IPS-15b (cell line): Measurements from ENCODE around the gene GNL2.

ENCODE experiments used
- H3K27me3 ChIP-seq: one replicate; pipeline ENCODE4 v1.6.1; 2013; ENCODE audit warnings: low read length; ENCODE audit not compliant: control insufficient read depth, insufficient read depth
- H3K36me3 ChIP-seq: one replicate; pipeline ENCODE4 v1.6.1; 2013; ENCODE audit warnings: low read length; ENCODE audit not compliant: control insufficient read depth, insufficient read depth
- H3K4me1 ChIP-seq: one replicate; pipeline ENCODE4 v1.6.1; 2013; ENCODE audit warnings: mild to moderate bottlenecking, low read length; ENCODE audit not compliant: control insufficient read depth, insufficient read depth
- H3K4me3 ChIP-seq: one replicate; pipeline ENCODE4 v1.5.1; 2013; ENCODE audit warnings: low read depth, low read length
- H3K9ac ChIP-seq: one replicate; pipeline ENCODE4 v1.6.1; 2013; ENCODE audit warnings: low read depth, mild to moderate bottlenecking, low read length
- H3K9me3 ChIP-seq: one replicate; pipeline ENCODE4 v1.6.1; 2013; ENCODE audit warnings: mild to moderate bottlenecking, low read length; ENCODE audit not compliant: control insufficient read depth, insufficient read depth

GNL2 gene

DNA sequence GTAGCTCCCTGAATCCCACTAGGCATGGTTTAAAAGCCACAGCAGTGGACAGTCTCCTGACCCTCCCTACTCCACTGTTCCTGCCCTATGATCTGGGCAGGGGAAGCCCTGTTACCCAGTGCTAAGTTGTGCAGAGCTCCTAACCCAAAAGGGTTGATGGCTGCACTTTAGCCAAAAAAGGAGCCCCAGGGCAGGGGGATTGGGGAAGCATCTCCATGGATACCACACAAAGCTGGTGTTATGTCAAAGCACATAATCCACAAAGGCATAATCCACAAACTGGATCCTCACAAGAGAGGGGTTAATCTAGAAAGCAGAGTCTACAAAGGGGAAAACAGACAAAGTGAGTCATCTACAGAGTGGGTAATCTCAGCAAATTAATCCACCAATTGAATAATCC lies 33.3 kb upstream of the GNL2 start:
- peaks cover 90% of the 10 kb centered on the region for H3K27me3 ChIP-seq

DNA sequence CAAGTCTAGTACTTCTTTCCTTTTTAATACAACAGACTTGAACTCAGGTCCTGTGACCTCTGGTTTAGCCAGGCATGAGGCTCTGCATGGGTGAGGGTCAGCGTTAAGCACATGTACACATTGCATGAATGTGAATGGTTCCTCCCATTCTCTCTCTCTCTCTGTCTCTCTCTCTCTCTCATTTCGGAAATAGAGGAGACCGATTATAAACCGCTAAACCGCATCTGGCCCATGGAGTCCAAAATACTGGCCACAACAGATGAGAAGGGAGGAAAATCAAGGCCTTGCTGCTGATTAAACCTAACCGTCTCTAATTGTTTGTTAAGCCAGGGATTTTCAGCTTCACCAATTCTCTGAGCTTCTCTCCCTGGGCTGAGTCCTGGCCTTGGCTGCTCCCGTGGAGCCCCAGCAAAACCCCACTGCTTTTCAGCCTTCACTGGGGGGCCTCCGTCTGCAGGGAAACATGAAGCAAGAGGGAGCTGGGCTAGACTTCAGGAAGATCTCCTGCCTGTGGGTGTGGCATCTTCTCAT lies 32.4 kb upstream of the GNL2 start:
- Histone ChIP-seq H3K27me3 (peaks cover 81% of the 10 kb centered on the region), H3K9ac (no peak overlapping the region), H3K4me3 (no peak overlapping the region), H3K9me3 (no peaks in the 10 kb centered on the region), H3K4me1 (no peaks in the 10 kb centered on the region), H3K36me3 (no peaks in the 10 kb centered on the region)

More for the DNA sequence above, 33.3 kb upstream of the GNL2 start:
- no peaks in the 10 kb centered on the region for H3K4me1 ChIP-seq
- no peaks in the 10 kb centered on the region for H3K9me3 ChIP-seq
- H3K36me3 ChIP-seq = no peaks in the 10 kb centered on the region
- H3K4me3 ChIP-seq = no peak overlapping the region
- no peak overlapping the region for H3K9ac ChIP-seq

DNA sequence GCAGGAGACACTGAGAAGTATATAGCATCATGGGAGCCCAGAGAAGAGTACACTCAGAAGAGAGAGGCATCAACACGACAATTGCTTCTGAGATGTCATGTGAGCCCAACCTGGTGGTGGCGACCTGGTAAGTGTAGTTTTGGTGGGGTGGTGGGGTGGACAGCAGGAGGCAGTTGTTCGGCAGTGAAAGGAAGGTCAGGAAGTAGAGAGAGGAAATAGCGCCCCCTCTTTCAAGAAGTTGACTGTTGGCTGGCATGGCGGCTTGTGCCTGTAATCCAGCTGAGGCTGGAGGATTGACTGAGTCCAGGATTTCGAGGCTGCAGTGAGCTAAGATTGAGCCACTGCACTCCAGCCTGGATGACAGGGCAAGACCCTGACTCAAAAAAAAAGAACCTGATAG lies 26.4 kb upstream of the GNL2 start:
- Histone ChIP-seq H3K36me3 (no peaks in the 10 kb centered on the region), H3K4me1 (no peaks in the 10 kb centered on the region), H3K9me3 (no peaks in the 10 kb centered on the region), H3K9ac (no peak overlapping the region), H3K27me3 (peaks cover 42% of the 10 kb centered on the region), H3K4me3 (no peak overlapping the region)

DNA sequence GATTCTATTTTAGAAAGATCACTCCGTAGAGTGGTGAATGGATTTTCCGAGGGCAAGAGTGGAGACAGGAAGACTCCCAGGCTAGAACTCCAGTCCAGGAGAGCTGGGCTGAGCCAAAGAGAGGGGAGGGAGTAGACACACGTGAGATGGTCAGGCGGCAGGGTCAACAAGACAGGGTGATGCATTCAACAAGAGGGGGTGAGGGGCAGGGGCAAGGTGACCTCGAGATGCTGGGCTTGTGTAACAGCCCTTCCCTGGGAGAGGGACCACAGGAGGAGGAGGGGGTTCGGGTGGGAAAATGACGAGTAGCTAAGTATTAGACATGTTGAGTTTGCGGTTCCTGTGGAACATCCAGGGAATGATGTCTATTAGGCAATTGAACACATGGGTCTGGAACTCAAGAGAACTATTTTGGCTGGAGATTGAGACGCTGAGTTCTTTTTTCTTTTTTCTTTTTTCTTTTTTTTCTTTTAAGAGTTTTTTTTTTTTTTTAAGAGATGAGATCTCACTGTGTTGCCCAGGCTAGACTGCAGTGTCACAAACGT lies 25.7 kb upstream of the GNL2 start:
- Histone ChIP-seq H3K4me3 (no peak overlapping the region), H3K9ac (no peak overlapping the region), H3K4me1 (no peaks in the 10 kb centered on the region), H3K36me3 (no peaks in the 10 kb centered on the region), H3K9me3 (no peaks in the 10 kb centered on the region), H3K27me3 (peaks cover 37% of the 10 kb centered on the region)

DNA sequence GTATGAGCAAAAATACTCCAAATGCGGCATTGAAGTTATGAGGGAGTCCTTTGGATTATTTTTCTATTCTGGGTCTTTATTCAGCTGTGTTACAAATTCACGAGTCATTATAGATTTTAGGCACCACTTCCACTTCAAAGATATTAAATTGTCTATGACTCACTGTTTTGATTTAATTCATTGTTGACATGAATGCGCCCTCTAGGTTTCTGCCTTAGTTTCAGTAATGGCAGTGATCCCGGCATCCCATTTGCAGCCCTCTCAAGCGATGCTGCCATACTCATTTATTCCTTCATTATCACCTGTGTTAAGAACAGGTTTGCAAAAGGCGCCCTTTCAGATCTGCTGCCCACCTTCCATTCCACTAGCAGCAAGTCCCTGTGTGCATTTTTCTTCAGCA lies 25.0 kb upstream of the GNL2 start:
- Histone ChIP-seq H3K4me3 (no peak overlapping the region), H3K9me3 (no peaks in the 10 kb centered on the region), H3K4me1 (no peaks in the 10 kb centered on the region), H3K36me3 (no peaks in the 10 kb centered on the region), H3K27me3 (peaks cover 35% of the 10 kb centered on the region), H3K9ac (no peak overlapping the region)

DNA sequence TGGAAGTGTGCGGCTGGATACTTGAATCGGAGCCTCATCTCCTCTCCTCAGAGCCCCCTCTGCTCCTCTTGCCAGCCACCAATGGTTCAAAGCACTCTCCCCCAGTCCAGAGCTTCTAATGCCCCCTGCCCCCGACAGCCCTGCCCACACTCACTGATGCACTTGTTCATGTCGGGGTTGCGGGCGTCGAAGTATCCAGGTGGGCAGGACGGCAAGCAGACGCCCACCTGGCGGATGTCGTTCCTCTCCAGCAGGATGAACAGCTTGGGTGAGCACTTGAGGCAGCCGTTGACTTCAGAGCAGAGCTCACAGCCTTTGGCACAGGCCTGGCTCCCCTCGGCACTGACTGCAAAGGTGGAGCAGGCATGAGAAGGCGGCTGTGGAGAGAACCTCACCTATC lies 20.6 kb upstream of the GNL2 start:
- Histone ChIP-seq H3K4me1 (no peaks in the 10 kb centered on the region), H3K9me3 (no peaks in the 10 kb centered on the region), H3K9ac (no peak overlapping the region), H3K36me3 (no peaks in the 10 kb centered on the region), H3K27me3 (peaks cover 24% of the 10 kb centered on the region), H3K4me3 (no peak overlapping the region)

DNA sequence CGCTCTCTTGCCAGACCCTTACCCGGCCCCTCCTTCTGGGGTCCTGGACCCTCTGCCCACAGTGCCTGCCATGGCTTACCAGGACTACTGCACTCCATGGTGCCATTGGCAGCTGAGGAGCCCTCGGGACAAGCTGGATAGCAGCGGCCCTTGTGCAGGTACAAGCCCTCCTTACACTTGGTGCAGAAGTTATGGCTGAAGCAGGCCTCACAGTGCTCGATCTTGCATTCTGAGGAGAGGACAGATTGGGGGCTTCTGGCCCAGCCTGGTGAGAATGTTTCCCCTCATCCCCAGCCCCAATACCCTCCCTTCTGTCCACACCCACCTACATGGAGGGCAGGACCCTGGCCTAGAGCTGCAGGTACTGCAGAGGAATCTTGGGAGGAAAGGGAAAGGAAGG lies 18.4 kb upstream of the GNL2 start:
- no peaks in the 10 kb centered on the region for H3K4me1 ChIP-seq
- H3K4me3 ChIP-seq = no peak overlapping the region
- peaks cover 26% of the 10 kb centered on the region for H3K27me3 ChIP-seq
- H3K36me3 ChIP-seq = no peaks in the 10 kb centered on the region
- H3K9me3 ChIP-seq = no peaks in the 10 kb centered on the region
- H3K9ac ChIP-seq = no peak overlapping the region

DNA sequence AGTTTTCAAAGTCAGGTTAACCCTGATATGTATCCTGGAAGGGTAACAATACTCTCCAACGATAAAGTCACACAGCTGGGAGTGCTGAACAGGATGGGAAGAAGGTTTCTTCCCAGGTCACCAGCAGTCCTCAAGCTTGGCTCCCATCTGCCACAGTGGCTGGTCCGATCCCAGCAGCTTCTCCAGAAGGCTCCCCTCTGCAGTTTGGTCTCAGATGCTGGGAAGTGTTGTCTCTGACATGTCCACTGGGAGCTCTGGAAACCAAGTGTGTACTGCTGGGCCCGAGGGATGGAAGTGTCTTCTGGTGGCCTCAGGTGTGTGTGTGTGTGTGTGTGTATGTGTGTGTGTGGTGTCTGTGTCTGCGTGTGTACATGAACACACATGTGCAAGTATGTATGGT lies 16.4 kb upstream of the GNL2 start:
- Histone ChIP-seq H3K9me3 (no peaks in the 10 kb centered on the region), H3K4me3 (no peak overlapping the region), H3K36me3 (no peaks in the 10 kb centered on the region), H3K4me1 (no peaks in the 10 kb centered on the region), H3K27me3 (peaks cover 45% of the 10 kb centered on the region), H3K9ac (no peak overlapping the region)

DNA sequence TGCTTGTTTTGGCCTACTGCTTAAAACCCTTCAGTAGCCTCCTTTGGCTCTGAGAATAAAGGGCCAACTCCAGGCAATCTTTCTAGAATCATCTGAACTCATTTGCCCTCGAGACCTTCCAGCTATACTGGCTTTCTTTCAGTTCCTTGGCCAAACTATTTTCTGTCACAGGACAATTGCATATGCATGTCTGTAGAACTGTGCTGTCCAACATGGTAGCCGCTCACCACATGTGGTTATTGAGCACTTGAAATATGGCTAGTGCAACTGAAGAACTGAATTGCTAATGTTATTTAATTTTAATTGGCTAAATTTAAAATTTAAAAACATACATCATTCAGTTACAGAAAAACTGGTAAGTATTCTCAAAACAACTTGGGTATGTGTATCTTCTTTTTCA lies 14.3 kb upstream of the GNL2 start:
- Histone ChIP-seq H3K36me3 (no peaks in the 10 kb centered on the region), H3K4me3 (no peak overlapping the region), H3K9me3 (no peaks in the 10 kb centered on the region), H3K9ac (no peak overlapping the region), H3K27me3 (peaks cover 35% of the 10 kb centered on the region), H3K4me1 (no peaks in the 10 kb centered on the region)

DNA sequence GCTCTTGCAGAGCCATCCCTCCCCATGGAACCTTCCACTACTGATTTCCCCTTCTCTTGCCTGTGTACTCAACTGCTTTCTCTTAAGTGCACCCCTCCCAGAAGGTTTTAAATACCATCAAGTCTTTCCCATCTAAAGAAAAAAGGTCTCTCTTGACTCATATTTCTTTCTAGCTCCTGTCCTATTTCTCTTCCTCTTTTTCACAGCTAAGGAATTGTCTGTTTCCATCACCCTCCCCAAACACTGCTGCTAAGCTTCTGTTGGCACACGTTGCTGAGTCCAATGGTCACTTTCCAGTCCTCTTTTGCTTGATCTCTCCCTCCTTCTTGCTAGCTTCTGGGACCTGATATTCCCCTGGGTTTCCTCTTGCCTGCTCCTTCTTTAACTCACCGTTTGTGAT lies 13.3 kb upstream of the GNL2 start:
- H3K4me3 ChIP-seq = no peak overlapping the region
- peaks cover 32% of the 10 kb centered on the region for H3K27me3 ChIP-seq
- H3K9me3 ChIP-seq = no peaks in the 10 kb centered on the region
- no peaks in the 10 kb centered on the region for H3K36me3 ChIP-seq
- H3K9ac ChIP-seq = no peak overlapping the region
- H3K4me1 ChIP-seq = no peaks in the 10 kb centered on the region

DNA sequence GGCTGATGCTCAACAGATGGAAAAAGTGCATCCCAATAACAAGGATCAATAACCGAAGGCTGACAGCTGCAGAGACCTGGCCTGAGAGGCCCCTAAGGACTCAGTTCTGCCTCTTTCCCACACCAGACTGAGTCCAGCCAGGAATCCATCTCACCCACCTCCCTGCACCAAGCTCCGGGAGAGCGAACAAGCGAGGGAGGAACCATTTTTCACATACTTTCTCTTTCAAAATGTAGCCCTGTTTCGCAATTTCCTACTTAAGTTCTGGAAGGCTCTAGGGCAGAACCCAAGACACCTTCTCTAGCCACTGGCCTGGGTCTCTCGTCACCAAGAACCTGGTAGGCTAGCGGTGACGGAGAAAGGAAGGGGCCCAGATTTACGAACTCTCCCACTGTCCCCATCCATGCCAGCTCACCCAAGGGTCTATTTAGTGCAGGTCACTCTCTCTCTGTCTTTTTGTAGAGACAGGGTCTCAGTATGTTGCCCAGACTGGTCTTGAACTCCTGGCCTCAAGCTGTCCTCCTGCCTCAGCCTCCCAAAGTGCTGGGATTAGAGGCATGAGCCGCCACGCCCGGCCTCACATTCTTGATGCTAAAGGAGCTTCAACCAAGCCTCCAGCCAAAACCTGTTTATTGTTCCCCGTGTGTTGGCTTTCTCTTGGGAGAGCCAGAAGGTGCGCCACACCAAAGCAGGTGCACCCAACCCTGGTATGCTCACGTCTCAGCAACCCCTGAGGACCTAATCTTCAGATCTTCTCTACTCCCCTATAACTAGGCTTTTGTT lies 10.9 kb upstream of the GNL2 start:
- Histone ChIP-seq H3K9ac (no peak overlapping the region), H3K36me3 (no peaks in the 10 kb centered on the region), H3K4me3 (no peak overlapping the region), H3K9me3 (no peaks in the 10 kb centered on the region), H3K27me3 (peaks cover 35% of the 10 kb centered on the region), H3K4me1 (no peaks in the 10 kb centered on the region)

DNA sequence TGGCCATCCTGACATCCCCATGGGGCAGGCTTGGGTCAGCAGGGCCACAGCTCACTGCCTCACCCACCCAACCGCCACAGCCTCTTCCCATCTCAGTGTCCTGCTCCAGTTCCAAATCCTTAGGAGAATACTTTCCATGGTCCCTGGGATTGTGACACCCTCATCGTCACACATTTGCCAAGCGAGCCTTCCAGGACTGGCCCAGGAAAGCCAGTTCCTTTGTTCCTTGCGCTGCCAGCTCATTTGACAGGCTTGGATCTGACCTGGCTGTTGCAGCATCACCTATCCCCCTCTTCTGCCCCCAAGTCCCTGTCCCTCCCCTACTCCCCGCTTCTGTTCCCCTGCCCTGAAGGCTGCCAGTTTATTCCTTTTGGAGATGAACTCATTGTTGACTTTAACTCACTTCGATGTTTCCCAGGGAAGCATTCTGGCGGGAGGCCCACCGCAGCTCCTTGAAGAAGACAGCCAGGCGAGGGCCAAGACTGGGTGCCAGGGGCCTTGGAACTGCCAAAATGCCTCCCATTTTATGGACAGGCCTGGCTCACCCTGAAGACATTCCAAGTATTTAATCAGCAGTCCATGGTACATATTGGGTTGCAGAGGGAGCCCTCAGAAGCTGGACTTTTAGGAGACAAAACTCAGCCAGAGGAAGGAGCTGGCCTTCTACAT lies 10.2 kb upstream of the GNL2 start:
- Histone ChIP-seq H3K9ac (no peak overlapping the region), H3K9me3 (no peaks in the 10 kb centered on the region), H3K4me3 (no peak overlapping the region), H3K36me3 (no peaks in the 10 kb centered on the region), H3K4me1 (no peaks in the 10 kb centered on the region), H3K27me3 (peaks cover 37% of the 10 kb centered on the region)
